Hematopoietic multipotent progenitor cell treated with erythropoietin and hydrocortisone succinate and interleukin-3 and kit ligand, for 6 days (in vitro differentiated cells): ENCODE measurements around the gene ZNF512B.
A peak's percentile ranks its signal among the peaks of the same experiment; 100 is the strongest.
"Not testable (repeated sequence)": the region's sequence is repeated elsewhere in the genome, so short reads cannot be mapped to it uniquely, and the experiment has no call there.

Experiments used
- DNase-seq: peaks from one replicate; pipeline ENCODE4 v3.0.0-alpha.2; 2015

Gene ZNF512B

DNA sequence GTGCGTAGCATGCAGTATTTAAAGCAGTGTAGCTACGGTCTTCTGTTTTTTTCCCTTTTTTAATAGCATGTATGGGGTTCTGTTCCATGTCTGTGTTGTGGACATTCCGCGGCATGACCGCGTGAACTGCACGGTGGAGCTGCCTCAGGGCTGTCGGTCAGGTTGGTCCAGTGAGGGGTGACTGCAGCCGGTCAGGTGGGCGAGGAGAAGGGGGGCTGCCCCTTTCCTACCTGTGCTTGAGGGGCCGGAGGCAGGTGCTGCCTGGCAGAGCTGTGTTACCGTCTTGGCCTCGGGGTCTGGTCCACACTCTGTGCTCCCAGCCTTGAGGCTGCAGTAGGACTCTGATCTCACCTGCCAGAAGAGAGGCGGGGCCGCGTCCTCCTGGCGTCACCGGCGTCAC lies 38.0 kb downstream of the ZNF512B start:
- no peak for DNase-seq

DNA sequence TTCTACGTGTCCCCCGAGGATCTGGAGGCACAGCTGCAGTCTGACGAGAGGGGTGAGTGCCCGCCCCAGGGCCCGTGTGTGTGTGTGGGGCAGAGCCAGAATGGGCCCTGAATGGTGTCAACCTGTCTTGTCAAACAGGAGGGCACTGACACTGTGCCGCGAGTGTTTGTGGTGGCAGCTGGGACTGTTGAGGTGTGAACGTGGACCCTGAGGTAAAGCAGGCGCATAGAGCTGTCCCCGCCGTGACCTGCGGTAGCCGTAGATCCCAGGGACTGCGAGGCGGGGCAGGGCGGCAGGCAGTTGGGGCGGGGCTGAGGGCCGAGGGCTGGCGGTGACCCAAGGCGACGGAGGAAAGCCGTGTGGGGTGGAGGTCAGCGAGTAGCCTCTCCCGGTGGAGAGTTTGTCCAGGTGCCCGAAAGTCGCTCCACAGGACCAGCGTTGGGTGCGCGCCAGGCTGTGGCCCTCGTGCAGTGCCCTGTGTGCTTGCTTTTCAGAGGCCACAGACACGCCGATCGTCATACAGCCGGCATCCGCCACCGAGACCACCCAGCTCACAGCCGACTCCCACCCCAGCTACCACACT lies 38.7 kb downstream of the ZNF512B start:
- no peak for DNase-seq

DNA sequence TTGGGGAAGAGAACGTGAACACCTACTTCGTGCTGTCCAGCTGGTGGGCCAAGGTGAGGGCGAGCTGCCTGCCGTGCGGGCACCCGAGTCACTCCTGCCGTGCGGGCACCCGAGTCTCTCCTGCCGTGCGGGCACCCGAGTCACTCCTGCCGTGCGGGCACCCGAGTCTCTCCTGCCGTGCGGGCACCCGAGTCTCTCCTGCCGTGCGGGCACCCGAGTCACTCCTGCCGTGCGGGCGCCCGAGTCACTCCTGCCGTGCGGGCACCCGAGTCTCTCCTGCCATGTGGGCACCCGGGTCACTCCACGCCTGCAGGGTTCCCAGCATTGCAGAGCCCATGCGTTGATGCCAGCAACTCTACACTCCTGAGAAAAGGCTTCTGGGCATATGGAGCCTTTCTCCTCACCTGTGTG lies 40.3 kb downstream of the ZNF512B start:
- not testable (repeated sequence) for DNase-seq

DNA sequence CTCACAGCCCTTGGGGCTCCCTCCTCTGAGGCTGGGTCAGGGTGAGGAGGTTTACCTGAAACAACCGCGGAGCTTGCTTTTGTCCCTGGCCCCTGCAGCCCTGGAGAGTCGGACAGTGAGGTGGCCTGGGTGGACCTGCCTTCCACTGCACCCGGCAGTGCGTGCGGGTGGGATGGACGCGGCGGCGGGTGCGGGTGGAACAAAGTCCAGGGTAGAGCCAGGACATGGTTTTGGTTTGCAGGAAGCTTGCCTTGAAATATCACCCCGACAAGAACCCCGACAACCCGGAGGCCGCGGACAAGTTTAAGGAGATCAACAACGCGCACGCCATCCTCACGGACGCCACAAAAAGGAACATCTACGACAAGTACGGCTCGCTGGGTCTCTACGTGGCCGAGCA lies 40.7 kb downstream of the ZNF512B start:
- DNase-seq = no peak

DNA sequence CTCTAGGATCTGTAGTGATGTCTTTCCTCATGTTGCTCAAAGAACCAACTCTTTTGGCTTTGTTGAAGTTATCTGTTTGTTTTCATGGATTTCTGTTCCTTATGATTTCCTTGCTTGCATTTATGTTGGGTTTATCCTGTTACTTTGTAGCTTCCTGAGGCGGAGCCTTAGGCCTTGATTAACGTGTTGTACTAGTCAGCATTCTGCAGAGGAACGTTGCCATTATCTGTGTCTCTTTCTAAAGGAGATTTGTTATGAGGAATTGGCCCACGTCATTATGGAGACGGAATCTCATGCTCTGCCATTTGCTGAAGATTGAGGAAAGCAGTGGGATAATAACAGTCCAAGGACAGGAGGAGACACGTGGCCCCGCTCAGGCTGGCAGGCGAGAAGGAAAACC lies 43.4 kb downstream of the ZNF512B start:
- no peak for DNase-seq

DNA sequence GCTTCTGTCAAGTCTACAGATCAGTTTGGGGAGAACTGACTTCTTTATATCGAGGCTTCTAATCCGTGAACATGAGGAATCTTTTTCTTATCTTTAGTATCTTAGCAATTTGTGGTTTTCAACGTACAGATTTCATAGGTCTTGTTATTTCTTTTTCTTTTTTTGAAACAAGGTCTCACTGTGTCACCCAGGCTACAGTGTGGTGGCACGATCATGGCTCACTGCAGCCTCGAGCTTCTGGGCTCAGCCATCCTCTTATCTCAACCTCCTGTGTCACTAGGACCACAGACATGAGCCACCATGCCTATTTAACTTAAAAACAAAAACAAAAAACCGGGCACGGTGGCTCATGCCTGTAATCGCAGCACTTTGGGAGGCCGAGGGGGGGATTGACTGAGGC lies 45.5 kb downstream of the ZNF512B start:
- peak; percentile 21 for DNase-seq

DNA sequence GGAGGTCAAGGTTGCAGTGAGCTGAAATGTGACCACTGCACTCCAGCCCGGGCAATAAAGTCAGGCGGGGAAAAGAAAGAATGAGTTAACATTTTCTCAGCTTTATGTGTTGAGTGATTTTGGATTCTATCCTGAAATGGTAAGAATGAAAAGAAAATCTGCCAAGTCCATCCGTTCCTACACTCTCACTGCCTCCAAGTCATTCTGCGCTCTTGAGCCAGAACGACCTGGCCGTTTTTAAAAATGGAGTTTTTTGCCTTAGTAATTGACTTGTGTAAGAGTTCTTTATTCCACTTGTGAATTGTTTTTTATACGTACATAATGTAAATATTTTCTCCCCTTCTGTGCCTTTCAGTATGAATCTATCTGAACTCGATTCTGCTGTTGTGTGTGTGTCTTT lies 46.1 kb downstream of the ZNF512B start:
- DNase-seq = no peak

DNA sequence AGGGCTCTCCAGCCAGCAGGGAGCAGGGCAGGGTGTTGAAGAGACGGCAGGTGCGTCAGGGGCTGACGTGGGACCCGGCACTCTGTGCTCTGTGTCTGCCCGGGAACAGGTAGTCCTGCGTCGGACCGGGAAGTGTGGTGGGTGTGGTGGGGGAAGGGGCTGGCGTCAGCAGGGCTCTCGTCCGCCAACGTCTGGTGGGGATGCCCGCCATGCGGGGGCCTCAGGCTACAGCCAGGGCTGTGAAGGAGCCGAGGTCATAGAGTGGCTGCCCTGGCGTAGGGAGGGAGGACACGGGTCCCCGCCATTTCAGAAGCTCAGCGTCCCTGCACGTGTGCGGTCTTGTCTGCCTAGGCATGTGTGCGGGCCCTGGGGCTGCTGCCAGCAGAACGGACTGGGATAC lies 49.5 kb downstream of the ZNF512B start:
- no peak for DNase-seq

DNA sequence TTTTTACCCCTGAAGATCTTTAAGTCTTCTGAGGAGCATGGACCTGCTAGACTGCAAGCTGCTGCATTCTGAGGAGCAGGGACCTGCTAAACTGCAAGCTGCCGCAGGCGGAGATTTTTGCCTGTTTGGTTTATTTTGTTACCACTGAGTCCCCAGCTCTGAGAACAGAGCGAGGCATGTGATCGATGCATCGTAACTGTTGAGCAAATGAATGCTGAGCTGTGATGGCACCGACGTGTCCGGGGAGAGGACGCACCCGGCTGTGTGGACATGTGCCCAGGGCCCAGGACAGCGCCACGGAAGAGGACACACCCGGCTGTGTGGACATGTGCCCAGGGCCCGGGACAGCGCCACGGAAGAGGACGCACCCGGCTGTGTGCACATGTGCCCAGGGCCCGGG lies 50.6 kb downstream of the ZNF512B start:
- DNase-seq = no peak

DNA sequence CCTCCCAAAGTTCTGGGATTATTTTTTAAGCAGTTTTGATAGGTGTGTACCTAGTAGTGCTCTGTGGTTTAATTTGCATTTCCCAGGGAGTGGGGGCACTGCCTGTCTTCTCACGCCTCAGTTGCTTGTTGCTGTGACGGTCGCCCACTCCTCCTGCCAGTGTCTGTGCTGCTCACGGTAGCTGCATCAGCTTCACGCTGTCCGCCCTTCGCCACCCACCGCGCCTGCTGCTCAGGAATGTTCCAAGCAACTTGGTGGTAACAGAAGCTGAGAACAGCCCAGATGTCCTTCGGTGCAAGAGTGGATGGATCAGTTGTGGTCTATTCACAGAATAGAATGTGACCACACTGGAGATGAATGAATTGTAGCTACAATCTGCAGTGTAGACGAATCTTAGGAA lies 51.9 kb downstream of the ZNF512B start:
- no peak for DNase-seq

DNA sequence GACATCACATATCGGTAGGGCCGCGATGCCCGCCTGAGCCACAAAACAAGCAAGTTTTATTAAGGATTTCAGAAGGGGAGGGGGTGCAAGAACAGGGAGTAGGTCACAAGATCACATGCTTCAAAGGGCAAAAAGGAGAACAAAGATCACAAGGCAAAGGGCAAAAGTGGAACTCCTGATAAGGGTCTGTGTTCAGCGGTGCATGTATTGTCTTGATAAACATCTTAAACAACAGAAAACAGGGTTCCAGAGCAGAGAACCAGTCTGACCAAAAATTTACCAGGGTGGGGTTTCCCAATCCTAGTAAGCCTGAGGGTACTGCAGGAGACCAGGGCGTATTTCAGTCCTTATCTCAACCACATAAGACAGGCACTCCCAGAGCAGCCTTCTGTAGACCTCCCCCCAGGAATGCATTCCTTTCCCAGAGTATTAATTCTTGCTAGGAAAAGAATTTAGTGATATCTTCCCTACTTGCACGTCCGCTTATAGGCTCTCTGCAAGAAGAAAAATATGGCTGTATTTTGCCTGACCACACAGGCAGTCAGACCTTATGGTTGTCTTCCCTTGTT lies 53.3 kb downstream of the ZNF512B start:
- DNase-seq = peak; percentile 58

DNA sequence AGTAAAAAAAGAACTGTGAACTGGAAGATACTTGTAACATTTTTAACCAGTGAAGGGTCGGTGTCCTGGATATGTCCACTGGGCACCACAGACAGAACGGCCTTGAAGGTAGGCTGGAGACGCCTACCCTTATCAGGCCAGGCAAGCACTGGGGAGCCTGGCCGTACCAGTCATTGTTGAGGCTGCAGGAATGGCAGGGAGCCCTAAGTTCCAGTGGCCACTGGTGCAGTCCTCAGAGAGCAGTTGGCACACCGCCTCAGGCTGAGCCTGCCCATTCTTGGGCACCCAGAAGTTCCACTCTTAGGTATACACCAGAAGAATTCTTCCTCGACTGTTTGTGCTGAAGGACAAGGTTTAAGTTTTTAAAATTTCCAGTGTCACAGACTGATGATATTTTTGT lies 54.3 kb downstream of the ZNF512B start:
- DNase-seq = no peak

DNA sequence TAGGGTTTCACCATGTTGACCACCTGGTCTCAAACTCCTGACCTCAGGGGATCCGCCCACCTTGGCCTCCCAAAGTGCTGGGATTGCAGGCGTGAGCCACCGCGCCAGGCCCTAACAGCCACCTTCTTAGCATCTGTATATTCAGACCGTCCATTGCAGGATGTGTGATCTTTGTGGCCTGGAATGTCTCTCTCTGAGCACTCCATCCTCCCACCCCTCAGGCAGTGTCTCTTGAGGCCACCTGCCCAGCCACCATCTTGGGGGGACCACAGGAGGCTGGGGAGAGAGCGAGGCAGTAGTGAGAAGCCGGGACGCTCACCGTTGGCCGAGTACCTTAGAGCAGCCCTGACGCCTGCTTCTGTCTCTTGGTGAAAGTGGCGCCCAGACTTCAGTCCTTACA lies 56.0 kb downstream of the ZNF512B start:
- no peak for DNase-seq

DNA sequence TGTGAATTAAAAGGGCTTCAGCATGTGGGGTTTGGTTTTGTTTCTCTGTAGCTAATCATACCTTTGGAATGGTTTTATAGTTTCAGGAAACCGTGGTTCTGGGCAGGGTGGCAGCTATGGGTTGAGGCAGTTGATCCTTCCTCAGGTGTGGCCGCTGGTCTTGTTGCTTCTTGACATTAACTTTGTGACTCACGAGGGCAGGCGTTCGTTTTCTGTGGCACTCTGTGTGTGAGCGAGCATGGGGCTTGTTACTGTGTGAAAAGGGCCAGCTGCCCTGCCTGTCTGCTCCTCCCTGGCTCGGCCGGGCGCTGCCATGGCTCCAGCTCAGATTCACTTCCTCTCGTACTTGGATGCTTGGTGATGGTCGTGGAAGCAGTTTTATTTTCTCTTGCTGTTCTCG lies 58.6 kb downstream of the ZNF512B start:
- DNase-seq = no peak

DNA sequence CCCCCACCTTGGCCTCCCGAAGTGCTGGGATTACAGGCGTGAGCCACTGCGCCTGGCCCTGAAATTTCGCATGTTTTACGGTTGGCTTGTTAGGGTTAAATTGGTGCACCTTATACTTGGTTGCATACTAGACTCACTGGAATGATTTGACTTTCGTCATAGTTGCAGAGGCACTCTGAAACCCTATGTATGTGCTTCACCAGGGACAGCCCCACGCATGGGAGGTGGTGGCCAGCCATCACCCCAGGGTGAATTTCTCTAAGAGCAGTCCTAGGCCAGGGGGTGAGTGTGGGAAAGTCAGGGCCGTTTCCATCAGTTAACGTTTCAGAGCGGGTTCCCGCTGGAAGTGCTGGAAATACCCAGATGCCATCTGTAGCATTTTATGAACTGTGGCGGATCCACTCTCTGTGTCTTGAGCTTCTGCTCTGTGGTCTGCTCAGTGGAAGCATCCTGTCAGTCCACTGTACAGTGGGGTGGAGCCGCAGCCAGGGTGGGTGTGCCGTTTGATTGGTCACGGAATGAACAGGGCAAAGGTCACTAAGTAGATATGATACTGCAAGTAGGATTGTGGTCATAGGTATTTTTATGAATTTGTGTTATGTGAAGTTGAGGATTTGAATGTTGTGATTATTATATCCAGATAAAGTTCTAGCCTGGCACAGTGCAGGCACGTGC lies 61.6 kb downstream of the ZNF512B start:
- DNase-seq = no peak
